Thoracic aorta (tissue), 2 donors: ENCODE results near the gene SLC22A17. TPM values are rescaled to one million over a fixed set of nuclear protein-coding genes. Genes with fewer than 3 reads are reported as not detected.
"Not testable (repeated sequence)": the region's sequence is repeated elsewhere in the genome, so short reads cannot be mapped to it uniquely, and the experiment has no call there.

Experiments
- ATAC-seq: fragments of 150-250 bp; one replicate; pipeline ENCODE4 v1.8.0; 2017; ENCODE audit warnings: low read depth; ENCODE audit not compliant: insufficient number of reproducible peaks, low FRiP score
- DNase-seq: peaks from one replicate; pipeline ENCODE4 v3.0.0-alpha.2; 2020; ENCODE audit warnings: low spot score
- H3K27ac ChIP-seq, 2 donors: fragments of 200-600 bp; sonication (generic); 1 replicate in 1 of 2; 2 replicates in 1 of 2; pipeline ENCODE4 v1.5.1; 2016; ENCODE audit warnings: mild to moderate bottlenecking in 2 of 2, moderate library complexity in 2 of 2
- H3K27me3 ChIP-seq: fragments of 200-600 bp; sonication (generic); replicated peaks from 2 replicates; pipeline ENCODE4 v1.6.0; 2016; ENCODE audit warnings: mild to moderate bottlenecking; ENCODE audit not compliant: insufficient read depth
- H3K36me3 ChIP-seq: fragments of 200-600 bp; sonication (generic); one replicate; pipeline ENCODE4 v1.5.1; 2016
- H3K4me1 ChIP-seq, 2 donors: fragments of 200-600 bp; sonication (generic); 1 replicate in 1 of 2; 2 replicates in 1 of 2; pipeline versions ENCODE4 v1.5.1 to v1.6.0; 2016; ENCODE audit warnings: low read depth in 2 of 2, mild to moderate bottlenecking in 1 of 2; ENCODE audit not compliant: control insufficient read depth in 1 of 2
- H3K4me3 ChIP-seq: fragments of 200-600 bp; sonication (generic); 2 replicates; pipeline ENCODE4 v1.5.1; 2016; ENCODE audit warnings: mild to moderate bottlenecking
- H3K9me3 ChIP-seq: fragments of 200-600 bp; sonication (generic); 2 replicates; pipeline ENCODE4 v1.5.1; 2016
- total RNA-seq, 2 donors: library from RNA; depleted of rRNA; stranded (reverse); fragments of >200 nt; gene quantifications; one replicate each; pipeline versions ENCODE4 v1.1.0 to v1.2.3, GENCODE V29; 2016
- TF ChIP-seq, protein P1 (sequence below): fragments of 200-600 bp; sonication (generic); IDR thresholded peaks from one replicate; pipeline ENCODE4 v1.5.1; 2019; ENCODE audit warnings: antibody characterized with exemption

SLC22A17 gene
- total RNA-seq, 2 donors from 2014 or later: 55.1 to 72.3 TPM

DNA sequence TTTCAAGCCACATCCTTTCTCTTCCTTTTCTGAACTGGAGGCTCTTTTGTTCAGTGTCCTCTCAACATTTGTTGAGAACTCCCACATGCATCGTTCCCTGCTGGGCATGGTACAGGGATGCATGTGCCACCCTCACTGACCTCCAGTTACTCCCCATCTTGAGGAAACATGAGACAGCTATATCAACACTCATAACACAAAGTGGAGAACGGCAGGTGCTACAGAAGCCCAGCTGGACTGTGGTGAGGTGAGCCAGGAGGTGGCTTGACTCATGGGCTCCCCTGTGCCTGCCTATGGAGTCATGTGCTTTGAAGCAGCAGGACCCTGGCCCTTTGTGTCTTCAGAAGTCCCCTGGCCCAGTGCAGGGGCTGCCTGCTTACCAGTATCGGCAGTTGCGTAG, 45.7 kb upstream of the SLC22A17 start:
- Histone ChIP-seq H3K27me3 (no peaks in the 10 kb centered on the region), H3K36me3 (no peaks in the 10 kb centered on the region), H3K4me1 (no peaks in the 10 kb centered on the region), H3K27ac (no peak overlapping the region), H3K4me3 (no peak overlapping the region), H3K9me3 (no peaks in the 10 kb centered on the region)
- DNase-seq: no peak
- TF ChIP-seq, protein P1, sequence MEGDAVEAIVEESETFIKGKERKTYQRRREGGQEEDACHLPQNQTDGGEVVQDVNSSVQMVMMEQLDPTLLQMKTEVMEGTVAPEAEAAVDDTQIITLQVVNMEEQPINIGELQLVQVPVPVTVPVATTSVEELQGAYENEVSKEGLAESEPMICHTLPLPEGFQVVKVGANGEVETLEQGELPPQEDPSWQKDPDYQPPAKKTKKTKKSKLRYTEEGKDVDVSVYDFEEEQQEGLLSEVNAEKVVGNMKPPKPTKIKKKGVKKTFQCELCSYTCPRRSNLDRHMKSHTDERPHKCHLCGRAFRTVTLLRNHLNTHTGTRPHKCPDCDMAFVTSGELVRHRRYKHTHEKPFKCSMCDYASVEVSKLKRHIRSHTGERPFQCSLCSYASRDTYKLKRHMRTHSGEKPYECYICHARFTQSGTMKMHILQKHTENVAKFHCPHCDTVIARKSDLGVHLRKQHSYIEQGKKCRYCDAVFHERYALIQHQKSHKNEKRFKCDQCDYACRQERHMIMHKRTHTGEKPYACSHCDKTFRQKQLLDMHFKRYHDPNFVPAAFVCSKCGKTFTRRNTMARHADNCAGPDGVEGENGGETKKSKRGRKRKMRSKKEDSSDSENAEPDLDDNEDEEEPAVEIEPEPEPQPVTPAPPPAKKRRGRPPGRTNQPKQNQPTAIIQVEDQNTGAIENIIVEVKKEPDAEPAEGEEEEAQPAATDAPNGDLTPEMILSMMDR: no peak
- ATAC-seq: no peak

DNA sequence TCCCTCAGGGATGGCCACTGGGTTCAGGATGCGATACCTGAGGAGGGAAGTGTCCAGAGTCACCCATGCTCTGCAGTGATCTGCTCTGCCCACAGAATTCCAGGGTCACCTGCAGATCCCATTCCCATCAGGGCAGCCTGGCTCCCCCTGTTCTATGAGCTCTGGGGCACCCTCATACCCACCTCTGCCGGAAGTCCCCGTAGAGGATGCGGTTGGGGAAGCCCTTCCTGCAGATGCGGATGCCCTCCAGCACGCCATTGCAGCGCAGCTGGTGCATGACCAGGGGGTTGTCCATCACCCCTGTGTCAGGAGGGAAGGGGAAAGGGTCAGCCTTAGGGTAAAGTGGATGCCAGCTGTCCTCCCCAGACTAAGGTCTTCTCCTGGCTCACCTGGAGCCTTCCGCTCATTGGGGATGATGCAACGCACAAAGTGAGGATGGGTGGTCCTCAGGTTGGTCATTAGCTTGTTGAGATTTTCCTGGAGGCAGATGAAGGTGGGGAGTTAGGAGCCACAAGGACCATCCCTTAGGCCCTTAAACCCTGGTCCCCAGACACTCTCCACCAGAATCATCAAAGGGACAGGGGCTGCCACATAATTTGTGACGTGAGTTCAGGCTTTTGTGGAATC, 44.2 kb upstream of the SLC22A17 start:
- TF ChIP-seq, protein P1: no peak
- H3K27ac ChIP-seq: no peak overlapping the region
- no peaks in the 10 kb centered on the region for H3K9me3 ChIP-seq
- ATAC-seq: no peak
- no peak overlapping the region for H3K4me3 ChIP-seq
- no peaks in the 10 kb centered on the region for H3K4me1 ChIP-seq
- no peaks in the 10 kb centered on the region for H3K36me3 ChIP-seq
- DNase-seq: no peak
- no peaks in the 10 kb centered on the region for H3K27me3 ChIP-seq

DNA sequence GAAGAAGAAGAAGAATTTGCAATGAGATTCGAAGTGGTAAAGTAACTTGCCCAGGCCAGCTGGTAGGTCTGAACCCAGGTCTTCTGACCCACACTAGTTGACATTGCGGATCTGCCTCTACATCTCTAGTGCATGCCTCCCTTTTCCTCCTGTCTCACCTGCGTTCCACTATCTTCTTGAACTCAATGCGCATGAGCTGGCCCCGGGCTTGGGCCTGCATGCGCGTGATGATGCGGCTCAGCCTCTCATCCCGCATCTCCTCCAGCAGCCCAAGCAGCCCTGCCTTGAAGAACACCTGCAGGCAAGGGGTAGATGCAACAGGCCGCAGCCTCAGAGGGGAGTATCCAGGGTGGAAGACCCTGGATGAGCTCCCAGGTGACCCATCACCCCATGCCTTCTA, 43.4 kb upstream of the SLC22A17 start:
- Histone ChIP-seq H3K36me3 (no peaks in the 10 kb centered on the region), H3K4me1 (no peaks in the 10 kb centered on the region), H3K4me3 (no peak overlapping the region), H3K27ac (no peak overlapping the region), H3K9me3 (no peaks in the 10 kb centered on the region), H3K27me3 (no peaks in the 10 kb centered on the region)
- TF ChIP-seq, protein P1: no peak
- DNase-seq: no peak
- no peak for ATAC-seq

DNA sequence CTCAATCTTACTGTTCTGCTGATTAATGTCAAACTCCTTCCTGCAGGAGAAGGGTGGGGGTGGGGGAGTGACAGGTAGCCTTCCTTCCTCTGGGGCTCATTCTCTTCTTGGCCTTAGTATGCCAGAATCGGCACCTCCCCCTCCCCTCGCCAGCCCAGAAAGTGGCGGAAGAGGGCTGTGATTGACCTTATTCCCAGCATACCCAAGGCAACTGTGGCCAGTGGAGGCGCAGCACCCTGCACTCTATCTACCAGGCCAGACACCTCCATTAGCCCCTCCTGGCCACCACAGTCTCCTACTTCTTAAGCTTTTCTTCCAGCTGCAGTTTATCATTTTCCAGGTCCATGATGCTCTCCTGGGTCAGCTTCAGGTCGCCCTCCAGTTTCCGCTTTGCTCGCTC, 39.9 kb upstream of the SLC22A17 start:
- Histone ChIP-seq H3K4me1 (no peaks in the 10 kb centered on the region), H3K4me3 (no peak overlapping the region), H3K27me3 (no peaks in the 10 kb centered on the region), H3K27ac (no peak overlapping the region), H3K9me3 (no peaks in the 10 kb centered on the region), H3K36me3 (no peaks in the 10 kb centered on the region)
- TF ChIP-seq, protein P1: no peak
- ATAC-seq (no peak), DNase-seq (no peak)

DNA sequence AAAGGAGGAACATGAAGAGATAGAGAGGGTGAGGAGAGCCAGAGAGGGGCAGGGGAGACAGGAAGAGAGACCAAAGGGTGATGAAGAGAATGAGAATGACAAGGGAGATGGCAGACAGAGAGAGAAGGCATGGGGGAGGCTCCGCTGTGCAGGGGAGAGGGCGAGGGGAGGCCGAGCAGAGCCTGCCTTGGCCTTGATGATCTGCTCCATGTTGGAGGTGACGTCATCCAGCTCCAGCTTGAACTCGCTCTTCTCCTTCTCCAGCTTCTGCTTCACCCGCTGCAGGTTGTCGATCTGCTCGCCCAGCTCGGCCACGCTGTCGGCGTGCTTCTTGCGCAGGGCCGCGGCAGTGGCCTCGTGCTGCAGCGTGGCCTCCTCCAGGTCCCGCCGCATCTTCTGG, 37.2 kb upstream of the SLC22A17 start:
- not testable (repeated sequence) for DNase-seq, ATAC-seq, H3K9me3 ChIP-seq, H3K36me3 ChIP-seq, H3K27me3 ChIP-seq, H3K4me3 ChIP-seq, H3K27ac ChIP-seq, H3K4me1 ChIP-seq

DNA sequence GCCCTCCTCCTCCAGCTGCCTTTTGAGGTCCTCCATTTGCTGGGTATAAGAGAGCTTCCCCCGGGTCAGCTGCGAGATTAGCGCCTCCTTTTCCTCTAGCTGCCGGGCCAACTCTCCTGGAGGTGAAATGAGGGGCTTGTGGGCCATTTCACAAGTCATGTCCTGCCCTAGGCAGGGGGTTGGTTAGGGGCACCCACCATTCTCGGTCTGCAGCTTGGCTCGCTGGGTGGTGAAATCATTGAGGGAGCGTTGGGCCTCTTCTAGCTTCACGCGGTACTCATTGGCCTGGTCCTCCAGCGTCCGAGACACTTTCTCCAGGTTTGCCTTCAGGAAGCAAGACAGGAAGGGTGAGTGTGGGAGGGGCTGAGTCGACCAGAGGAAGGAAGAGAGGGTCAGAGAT, 36.7 kb upstream of the SLC22A17 start:
- Histone ChIP-seq H3K27me3 (no peaks in the 10 kb centered on the region), H3K4me3 (no peak overlapping the region), H3K27ac (no peak overlapping the region), H3K9me3 (no peaks in the 10 kb centered on the region), H3K4me1 (no peaks in the 10 kb centered on the region), H3K36me3 (no peaks in the 10 kb centered on the region)
- ATAC-seq (no peak), DNase-seq (no peak)
- TF ChIP-seq, protein P1: no peak
